Left renal pelvis (tissue), 4 donors: Measurements from ENCODE around the gene CUTC. TPM values are rescaled to one million over a fixed set of nuclear protein-coding genes. Genes with fewer than 3 reads are reported as not detected.

ENCODE experiments used
- DNase-seq, 4 donors: peaks; one replicate each; pipeline ENCODE4 v3.0.0-alpha.2; 2013; ENCODE audit warnings: low read depth in 4 of 4, low spot score in 3 of 4
- polyA plus RNA-seq, 4 donors: library from polyadenylated mRNA; unstranded; fragments of 120-200 nt; gene quantifications; one replicate each; pipeline ENCODE4 v1.2.1, GENCODE V29; 2013; ENCODE audit not compliant: insufficient read length in 4 of 4

CUTC gene
- polyA plus RNA-seq, 4 donors, result 18.3 to 27.7 (median 24.7) TPM

DNA sequence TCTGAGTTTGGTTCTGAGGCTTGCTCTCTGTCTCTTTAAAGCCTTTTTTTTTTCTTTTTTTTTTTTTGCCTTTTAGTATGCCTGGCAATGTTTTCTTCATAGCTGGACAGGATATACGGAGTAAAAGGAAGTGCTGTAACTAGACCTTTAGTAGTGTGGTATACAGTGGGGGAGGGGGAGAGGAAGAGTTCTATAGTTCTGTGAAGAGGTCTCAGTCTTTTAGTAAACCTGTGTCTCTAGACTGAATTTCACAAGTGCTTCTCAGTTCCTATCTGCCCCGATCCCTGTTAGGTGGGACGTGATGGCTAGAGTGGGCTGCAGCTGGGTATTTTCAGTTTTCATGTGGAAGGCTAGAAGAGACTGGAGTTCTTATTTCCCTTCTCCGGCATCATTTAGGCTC is 47.3 kb downstream of the CUTC start:
- DNase-seq, result no peak

GRCh38 chr10:99781734-99782429 is 49.8 kb downstream of the CUTC start:
- DNase-seq, result no peak

DNA sequence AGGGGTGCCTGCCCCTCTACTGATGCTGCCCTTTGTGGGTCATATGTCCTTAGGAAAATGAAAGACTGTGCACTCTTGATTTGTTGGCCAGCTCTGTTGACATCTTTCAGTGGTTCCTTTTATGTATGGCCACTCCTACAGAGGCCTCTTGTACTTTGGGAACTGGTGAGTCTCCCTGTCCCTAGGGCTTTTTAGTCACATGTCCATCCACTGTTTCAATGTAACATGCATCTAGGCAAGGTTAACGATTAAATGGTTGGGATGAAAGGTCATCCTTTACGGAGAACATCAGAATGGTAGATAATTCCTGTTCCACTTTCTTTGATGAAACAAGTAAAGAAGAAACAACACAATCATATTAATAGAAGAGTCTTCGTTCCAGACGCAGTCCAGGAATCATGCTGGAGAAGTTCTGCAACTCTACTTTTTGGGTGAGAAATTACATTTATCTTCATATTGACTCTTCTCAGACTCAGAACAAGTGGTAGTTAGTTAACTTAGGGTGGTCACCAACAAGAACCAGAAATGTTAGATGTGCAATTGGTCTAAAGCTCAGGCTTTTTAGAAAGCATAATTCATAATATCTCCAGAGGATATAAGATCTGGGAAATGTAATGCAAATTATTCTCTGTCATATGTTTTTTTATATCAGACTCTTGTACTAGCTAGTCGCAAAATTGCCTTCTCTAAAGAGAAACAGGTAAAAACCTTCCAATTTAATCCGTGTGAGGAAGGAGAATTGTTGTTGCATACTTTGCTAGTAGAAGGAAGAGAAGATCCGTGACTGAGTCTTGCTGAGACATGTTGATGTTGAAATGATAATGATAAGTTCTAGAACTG is 50.6 kb downstream of the CUTC start, which contains the start of gene ABCC2:
Gene ABCC2 (plus strand): TSS at position 194 of the 840 bp plus-strand sequence. CDS start 205 bp downstream, at position 399.
- no peak for DNase-seq

- no peak for DNase-seq
These were observed 52.1 kb downstream of the CUTC start for GRCh38 chr10:99784016-99784726.

- DNase-seq, result no peak
These were observed 52.9 kb downstream of the CUTC start for GRCh38 chr10:99784727-99785441.

DNA sequence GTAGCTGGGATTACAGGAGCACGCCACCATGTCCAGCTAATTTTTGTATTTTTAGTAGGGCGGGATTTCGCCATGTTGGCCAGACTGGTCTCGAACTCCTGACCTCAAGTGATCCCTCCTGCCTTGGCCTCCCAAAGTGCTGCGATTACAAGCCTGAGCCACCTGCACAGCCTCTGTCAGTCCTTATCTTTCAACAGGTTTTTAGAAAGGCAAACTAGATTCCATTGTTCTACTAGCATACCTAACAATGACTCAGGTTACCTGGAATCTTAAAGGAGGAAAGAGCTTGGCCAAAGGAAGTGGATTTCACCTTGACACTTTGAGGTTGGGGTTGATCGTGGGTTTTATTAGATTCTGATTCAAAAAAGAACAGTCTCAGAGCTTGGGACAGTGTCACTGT is 53.6 kb downstream of the CUTC start:
- DNase-seq, result no peak

DNA sequence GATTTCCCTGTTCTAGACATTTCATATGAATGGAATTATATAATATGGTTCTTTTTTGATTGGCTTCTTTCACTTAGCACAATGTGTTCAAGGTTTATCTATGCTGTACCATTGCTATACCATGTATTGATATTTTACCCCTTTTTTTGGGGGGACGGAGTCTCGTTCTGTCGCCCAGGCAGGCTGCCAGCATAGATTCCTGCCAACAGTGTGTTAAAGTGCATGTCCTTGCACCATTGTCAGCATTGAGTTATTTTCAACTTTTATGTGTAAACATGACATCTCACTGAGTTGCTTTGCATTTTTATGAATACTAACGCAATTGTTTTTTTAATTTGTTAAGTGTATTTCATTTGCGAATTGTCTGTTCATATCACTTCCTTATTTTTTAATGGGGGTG is 55.3 kb downstream of the CUTC start:
- no peak for DNase-seq

DNA sequence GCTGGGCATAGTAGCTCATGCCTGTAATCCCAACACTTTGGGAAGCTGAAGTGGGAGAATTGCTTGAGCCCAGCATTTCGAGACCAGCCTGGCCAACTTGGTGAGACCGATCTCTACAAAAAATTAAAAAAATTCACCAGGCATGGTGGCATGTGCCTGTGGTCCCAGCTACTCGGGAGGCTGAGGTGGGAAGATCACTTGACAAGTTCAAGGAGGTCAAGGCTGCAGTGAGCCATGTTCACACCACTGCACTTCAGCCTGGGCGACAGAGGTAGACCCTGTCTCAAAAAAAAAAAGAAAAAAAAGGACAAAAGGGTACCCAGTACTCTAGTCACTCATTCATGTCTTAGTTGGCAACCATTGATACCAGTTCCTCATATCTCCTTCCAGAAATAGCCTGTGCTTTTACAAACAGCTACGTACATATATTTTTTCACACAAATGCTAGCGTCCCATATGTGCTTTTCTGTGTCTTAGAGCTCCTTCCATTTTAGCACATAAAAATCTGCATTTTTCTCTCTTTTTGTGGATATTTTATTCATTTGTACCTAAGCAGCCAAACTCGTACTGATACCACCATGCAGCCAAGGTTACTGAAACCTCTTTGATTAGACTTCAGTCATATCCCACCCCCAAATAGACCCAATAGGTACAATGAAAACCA is 55.9 kb downstream of the CUTC start:
- no peak for DNase-seq

DNA sequence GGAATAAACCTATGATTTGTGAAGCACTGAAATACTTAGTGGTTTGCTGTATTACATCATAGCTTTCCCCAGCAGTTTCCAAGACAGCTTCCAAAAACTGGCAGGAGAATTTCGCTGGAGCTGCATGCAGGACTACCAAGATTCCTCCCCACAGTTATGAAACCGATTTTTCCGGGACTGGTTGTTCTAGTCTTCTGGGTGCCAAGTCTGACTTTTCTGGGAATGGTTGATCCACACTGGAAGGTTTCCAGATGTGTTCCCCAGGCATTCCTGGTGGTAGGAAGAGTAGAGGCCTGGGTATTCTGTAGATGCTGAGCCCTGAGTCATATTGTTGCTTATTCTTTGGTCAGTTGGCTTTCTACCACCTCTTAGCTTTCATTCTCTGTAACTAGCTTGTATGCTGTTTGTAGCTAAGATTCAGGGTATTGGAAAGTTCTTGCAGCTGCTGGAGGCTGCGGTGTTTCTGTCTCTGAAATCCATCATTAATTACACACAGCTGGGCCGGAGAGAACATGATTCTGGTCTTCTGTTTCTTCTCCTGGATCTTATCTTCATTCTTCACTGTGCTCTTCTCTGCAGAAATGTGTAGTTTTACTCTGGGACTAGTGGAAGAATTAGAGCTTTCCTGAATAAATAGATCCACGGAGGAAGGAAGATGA is 56.7 kb downstream of the CUTC start:
- no peak for DNase-seq

DNA sequence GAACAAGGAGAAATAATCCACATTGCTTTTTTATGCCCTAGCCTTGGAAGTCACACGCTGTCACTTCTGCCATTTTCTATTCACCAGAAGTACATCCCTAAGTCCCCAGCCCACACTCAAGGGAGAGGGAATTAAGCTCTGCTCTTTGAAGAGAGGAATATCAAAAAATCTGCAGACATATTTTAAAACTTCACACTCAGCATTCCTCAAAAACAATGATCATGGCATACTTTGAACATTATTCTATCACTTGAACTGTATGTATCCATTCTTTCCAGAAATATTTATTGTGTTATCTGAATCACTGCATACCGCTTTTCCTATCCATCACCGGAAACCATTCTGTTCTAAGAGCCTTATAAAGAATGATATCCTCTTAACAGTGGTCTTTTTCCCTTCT is 59.8 kb downstream of the CUTC start:
- DNase-seq, result no peak

GRCh38 chr10:99793819-99794218 is 61.8 kb downstream of the CUTC start:
- no peak for DNase-seq

- DNase-seq, result no peak
These were observed 64.9 kb downstream of the CUTC start for GRCh38 chr10:99796928-99797327.

GRCh38 chr10:99798031-99798430 is 66.0 kb downstream of the CUTC start:
- DNase-seq, result no peak

DNA sequence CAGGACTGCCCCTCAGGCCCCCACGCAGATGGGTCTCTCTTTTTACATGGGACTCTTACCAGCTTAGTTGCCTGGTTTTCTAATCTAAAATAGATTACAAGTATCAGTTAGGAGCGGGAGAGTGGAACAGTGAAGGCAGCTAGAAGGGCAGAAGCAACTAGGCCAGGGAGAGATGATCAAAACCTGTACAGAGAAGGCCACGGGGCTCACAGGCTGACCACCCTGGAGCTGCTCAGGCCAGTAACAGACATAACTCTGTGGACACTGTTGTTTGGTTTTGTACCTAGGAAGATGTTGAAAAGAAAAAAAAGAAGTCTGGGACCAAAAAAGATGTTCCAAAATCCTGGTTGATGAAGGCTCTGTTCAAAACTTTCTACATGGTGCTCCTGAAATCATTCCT is 66.9 kb downstream of the CUTC start:
- DNase-seq, result no peak

DNA sequence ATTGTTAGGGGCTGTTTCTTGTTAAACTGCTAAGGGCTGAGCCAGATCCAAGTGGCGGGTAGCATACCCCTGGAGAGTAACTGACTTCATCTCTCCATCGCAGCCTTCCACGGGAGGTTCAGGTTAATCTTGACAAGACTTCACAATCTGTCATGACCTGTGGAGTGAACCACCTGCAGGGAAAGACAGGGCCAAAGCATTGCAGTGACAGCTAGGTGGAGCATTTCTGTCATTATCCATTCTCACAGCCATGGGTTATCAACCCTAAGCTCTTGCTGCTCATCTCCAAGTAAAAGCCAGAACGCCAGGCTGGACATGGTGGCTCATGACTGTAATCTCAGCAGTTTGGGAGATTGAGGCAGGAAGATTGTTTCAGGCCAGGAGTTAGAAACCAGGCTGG is 67.6 kb downstream of the CUTC start:
- no peak for DNase-seq

DNA sequence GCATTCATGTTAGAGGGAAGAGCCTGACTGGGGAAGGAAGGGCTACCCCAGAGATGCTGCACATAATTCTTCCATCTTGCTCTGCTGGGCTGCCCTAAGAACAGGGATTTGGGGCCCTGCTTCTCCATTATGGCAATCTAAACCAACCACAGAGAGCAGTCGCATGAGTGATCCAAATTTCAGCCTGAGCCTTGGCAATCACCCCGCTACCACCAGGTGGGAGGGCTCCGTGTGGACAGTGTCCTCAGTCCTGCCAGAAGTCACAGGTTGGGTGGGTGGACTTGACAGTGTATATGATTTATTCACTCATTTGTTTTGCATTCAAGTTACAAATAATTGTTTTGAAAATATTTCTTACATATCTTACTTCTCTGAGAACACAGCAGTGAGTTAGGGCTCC is 72.4 kb downstream of the CUTC start:
- DNase-seq, result no peak

DNA sequence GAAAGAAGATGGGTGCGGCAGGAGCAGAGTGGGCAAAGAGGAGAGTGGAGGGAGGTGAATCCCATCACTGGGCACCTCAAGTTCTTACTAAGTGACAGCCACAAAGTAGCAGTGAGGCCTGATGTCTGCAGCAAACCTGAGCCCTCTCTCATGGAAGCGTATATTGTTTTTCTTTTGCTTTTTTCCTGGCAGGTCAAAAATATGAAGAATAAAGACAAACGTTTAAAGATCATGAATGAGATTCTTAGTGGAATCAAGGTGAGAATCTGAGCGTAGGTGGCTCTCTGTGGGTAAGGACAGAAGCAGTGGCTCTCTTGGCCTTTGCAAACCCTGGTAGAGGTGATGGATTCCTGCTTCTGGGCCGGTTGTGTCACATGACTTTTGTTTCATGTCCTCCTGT is 73.2 kb downstream of the CUTC start:
- DNase-seq, result no peak
